Stimulated activated naive CD4-positive, alpha-beta T cell (primary cell): ENCODE results near the gene ATP13A1.

Experiments used
- DNase-seq, 6 experiments: peaks; one replicate each; lab custom pipeline; 2025; lab: John Stamatoyannopoulos, UW

Gene ATP13A1

DNA sequence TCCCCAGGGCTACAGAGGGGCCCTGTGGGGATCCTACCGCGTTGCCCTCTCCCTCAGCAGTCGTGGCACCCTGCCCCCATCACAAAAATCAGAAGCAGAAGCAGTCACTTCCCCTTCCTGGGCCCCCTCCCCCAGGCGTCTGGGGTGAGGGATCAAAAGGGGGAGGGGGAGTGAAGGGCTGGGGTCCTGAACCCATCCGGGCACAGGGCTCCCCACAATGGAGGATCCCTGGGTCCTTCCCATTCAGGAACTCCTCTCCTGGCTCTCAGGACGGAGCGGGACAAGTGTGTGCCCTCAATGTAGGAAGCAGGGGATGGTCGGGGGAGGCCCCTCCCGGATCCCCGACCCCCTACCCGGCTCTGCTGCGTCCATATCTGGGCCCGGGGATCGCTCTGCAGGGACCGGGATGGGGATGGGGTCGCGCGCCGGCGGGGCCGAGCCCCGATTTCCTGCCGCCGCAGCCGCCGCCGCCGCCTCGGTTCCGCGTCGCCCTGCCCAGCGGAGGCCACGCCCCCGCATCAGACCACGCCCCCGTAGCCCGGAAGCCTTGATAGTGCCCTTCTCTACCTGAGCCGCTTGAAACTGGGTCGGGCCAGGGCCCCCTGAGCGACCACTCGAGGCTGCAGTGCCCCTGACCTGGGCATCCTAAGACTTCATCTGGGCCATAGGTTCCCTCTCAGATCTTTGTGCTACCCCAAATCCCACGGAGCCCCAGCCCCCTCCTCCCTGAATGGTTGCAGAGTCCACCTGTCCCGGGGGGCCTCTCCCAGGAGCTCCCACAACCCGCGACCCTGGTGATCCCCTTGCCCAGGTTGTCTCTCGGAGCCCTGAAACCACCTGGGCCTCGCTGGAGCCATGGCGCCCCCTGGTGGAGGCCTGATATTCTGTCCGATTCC is 20.1 kb downstream of the ATP13A1 start, which contains the start of gene GMIP:
TSS of gene GMIP (minus strand) at position 500 of the 896 bp plus-strand sequence. CDS start at position 372, 128 bp downstream.
- peak; percentile 79 to 93 (median 83) for DNase-seq

DNA sequence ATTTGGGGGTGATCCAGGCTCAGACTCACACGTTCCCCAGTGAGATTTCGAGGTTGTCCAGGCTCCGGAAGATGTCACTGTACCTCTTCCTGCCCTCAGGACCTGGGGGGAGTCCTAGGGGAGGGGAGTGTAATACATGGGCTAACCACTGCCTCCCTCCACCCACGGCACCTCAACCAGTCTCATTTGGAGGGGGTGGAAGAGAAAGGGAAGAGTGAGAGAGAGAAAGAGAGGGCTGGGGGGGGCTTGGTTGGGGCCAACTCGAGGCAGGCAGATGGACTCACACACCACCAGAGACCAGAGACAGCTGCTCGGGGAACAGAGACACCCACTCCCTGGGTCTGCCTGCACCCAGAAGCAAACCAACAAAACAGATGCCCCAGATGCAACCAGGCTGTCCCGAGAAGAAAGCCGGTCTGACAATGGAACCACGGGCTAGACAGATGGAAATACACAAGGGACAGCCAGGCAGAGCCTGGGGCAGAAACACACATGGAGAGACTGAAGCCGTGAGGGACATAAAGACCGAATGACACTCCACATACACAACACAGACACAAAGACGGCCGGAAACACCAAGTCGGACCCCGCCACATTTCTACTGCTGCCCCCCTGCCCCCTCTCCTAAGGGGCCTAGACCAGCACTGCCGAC is 20.8 kb downstream of the ATP13A1 start:
- DNase-seq = peak in 2 of 6 experiments; percentile 26 to 54

DNA sequence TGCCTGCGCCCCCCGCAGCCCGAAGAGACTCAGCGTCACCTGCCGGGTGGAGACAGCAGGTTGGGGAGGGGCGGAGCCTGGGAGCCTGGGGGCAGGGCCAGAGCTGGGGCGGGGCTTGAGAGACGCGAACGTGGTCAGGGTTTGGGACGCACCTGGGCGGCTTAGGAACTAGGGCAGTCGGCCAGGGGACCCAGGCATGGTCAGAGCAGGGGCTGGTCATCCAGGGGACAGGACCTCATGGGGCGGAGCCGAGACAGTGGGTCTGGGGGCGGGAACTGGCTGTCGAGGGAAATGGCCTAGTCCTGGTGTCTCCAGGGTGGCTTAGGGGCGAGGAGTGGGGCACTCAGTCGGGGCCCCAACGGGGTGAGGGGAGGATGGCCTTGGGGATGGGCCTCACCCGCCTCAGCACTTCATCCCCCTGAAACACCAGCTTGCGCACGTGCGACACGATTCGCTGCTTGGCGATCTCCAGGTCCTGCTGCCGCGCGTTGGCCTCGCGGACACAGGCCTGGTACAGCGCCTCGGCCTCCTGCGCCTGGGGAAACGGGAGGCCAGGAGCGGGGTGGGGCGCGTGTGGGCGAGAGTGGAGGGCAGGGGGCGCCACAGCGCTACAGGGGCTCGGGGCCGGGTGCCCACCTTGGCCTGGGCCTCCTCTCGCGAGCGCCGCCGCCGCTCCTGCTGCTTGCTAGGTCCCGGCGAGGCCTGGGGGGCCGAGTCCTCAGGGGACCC is 25.8 kb downstream of the ATP13A1 start:
- no peak for DNase-seq

DNA sequence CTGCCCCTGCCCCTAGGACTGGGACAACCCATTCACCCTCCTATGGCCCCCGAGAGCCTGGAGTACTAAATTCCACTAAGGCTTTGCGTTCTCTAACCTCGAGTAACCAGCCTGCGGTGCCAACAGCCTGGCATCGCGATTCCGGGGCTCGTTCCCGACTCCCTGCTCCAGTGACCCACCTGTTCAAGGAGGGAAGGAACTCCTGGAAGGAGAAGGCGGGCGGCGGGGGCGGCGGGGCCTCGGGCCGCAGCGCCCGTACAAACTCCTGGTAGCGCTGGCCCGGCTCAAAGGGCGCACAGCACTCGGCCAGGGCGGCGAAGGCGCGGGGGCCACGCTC is 26.3 kb downstream of the ATP13A1 start:
- DNase-seq = no peak

DNA sequence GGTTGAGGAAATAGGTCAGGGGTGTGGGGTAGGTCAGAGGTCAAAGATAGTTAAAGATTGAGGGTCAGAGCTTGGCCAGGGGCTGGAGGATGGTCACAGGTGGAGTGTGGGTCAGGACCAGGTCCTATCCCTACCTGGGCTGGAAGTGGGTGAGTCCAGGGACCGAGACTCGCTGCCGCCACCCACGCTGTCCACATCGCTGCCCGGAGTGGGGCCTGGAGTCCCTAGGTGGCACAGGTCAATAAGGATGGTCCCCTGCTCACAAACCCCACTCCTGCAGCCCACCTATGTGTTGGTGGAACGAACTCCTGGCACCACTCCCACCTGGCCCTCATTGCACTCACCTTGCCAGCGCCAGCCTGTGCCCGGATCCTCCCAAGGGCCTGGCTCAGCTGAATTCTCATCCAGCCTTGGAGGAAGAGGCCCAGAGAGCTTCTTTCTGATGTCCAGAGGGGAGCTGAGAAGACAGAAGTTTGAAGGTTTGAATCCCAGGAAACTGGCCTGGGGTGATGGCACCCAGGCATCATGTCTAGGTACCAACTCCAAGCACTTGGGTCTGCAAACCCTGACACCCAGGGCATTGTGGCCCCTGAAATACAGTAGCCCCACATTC is 26.8 kb downstream of the ATP13A1 start:
- no peak for DNase-seq

DNA sequence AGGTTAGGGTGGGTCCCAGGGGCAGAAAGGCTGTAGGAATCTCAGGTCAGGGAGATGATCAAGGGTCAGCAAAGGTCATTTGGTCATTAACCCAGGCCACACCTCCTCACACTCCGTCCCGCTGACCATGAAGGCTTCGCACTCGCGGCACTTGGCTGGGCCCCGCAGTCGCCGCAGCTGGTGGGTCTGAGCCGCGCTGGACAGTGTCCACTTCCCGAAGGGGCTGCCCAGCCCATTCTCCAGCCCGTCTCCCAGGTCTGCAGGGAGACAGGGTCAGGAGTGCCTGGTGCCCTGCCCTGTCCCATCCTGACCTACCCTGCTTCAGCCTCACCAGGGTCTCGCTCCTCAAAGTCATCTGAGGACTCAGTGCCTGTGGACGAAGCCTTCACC is 28.2 kb downstream of the ATP13A1 start:
- no peak for DNase-seq

DNA sequence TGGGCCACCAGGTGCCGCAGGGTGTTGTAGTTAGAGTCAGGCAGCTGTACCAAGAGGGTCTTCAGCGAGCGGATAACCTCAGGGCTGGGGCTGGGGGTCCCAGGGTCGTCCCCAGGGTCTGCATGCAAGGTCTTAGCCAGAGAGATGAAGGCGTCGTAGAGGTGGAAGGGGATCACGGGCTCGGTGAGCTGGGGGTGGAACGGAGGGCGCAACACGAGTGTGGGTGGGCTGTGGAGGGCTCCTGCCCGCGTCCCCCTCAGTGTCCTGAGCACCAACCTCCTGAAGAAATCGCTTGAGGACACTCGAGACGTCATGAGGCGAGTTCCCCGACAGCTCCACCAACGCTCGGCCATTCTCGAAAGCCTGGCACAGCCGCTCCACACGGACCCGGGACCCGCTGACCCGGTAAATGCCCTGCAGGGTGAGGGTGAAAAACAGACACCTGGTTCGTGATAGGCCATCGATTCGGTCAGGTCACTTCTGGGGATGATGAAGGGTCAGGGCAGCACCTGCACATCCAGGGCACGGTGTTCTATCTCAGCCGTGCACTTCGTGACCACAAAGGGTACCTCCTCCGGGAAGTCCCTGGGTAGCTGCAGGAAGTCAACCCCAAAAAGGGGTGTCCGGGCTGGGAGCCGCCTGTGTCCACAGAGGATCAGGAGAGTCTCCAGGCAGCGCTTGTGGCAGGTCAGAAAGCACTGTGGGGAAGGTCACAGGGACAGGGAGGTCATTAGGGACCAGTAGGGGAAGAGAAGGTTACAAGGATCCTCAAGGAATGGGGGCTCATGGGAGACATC is 28.8 kb downstream of the ATP13A1 start:
- no peak for DNase-seq

DNA sequence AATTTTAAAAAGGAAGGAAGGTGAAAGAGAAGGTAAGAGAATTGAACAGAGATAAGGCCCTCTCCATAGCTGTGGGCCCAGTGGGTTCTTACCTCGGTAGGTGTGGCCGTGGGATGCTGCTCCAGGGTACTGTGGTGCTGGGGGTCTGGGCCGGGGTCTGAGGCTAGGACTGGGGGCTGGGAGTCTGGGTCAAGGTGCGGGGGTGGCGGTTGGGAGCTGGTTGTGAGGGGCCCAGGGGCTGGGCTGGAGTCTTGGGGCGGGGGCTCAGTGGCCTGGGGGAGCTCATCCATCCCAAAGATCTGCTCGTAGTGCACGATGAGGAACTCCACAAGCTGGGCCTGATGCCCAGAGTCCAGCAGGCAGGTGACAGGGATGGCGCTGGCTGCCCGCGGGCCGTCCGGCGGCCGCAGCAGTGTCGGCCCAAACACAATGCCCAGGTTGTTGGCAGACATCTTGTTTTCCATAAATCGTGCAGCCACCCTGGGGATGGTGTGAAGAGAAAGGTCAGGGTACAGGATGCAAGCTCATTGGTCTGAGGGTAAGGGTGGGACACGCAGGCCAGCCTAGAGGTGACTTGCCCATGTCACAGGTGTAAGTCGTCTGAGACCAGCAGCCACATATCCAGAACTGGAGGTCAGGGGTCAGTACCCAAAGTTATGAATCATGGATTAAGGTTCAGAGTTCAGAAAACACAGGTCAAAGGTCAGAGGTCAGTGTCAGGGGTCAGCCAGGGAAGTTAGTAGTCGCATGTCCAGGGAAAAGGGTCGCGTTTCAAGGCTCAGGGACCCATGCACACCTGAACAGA is 29.6 kb downstream of the ATP13A1 start:
- DNase-seq = no peak

DNA sequence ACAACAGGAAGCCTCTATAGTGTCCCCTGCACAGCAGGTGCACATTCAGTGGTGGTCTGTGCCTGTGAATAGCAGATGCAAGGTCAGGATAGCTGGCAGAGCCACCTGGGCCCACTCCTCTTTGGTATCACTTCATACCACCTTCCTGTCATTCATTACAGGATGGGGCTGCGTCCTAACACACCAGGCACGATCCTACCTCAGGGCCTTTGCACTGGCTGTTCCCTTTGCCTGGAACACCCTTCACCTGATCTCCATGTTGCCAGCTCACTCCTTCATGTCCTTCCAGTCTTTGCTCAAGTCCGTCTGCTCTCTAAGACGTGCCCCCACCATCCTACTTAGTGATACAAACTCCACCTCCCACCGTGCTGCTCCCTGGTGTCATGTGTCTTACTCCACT is 30.8 kb downstream of the ATP13A1 start:
- DNase-seq = no peak

DNA sequence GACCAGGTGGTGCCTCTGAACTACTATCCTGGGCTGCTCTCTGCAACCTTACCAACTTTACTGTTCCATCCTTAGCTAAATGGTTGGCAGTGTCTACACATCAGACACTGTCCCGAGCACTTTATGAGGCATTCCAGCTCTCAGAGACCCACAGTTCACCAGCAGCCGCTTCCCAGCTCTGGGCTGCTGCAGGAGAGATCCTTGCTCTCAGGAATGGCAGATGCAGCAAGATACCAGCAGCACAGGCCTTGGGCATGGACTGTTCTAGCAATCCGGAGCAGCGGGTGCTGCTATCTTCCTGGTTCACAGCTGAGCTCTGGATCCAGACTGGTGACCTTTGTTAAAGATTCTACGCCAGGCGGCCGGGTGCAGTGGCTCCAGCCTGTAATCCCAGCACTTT is 32.1 kb downstream of the ATP13A1 start:
- DNase-seq = no peak

DNA sequence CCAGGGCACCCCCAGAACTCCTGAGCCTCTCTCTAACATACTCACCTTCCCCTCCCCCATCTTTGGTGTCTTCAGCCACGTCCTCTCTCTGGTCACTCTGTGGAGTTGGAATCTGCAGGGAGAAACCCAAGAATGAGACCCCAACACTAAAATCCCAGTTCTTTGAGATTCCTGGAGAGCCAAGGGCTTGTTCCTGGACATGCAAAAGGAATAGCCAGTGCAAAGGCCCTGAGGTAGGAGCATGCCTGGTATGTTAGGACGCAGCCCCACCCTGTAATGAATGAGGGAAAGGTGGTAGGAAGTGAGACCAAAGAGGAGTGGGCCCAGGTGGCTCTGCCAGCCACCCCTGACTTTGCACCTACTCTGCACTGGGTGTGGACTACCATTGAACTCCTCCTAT is 33.0 kb downstream of the ATP13A1 start:
- peak in 2 of 6 experiments; percentile 15 to 26 for DNase-seq

DNA sequence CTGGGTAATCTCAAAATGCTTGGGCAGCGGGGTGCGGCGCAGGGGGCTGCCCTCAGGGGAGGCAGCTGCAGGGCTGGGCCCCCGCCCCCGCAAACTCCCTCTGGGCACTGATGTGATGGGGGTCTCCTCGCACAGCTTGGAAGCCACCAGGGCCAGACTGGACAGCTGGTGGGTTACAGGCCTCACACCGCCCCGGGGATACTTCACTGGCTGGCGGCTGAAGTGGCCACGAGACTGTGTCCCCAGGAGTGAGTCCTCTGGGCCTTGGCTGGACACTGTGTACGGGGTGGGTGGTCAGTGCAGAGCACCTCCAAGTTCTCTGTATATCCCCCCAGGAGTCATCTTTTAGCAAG is 33.4 kb downstream of the ATP13A1 start:
- DNase-seq = no peak

DNA sequence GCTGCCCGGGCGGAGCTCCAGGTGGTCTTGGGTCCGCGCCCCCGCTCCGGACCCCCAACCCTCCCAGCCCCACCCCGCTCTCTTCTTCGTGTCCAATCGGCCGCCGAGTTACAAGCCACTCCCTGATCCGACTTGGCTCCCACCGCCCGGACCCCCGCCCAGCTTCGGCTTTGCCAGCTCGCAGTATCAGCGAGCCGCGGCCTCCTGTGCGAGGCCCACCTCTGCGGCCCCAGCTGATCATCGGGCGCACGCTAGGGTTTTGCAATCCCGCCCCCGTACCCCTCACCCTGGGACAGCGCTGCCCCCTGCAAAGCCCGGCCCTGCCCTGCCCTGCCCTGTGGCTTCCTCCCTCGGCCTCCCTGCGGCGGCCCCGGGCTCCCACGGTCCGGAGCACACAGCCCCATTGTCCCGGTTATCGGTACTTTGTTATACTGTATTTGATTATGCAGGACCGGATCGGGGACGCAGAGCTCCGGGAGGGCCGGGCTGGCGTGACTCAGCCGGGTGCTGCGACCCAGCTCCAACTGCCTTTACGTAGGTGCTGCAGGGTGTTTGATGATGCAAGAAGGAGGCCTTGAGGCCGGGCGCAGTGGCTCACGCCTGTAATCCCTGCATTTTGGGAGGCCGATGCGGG is 34.9 kb downstream of the ATP13A1 start:
- peak in 5 of 6 experiments; percentile 19 to 58 (median 43) for DNase-seq

DNA sequence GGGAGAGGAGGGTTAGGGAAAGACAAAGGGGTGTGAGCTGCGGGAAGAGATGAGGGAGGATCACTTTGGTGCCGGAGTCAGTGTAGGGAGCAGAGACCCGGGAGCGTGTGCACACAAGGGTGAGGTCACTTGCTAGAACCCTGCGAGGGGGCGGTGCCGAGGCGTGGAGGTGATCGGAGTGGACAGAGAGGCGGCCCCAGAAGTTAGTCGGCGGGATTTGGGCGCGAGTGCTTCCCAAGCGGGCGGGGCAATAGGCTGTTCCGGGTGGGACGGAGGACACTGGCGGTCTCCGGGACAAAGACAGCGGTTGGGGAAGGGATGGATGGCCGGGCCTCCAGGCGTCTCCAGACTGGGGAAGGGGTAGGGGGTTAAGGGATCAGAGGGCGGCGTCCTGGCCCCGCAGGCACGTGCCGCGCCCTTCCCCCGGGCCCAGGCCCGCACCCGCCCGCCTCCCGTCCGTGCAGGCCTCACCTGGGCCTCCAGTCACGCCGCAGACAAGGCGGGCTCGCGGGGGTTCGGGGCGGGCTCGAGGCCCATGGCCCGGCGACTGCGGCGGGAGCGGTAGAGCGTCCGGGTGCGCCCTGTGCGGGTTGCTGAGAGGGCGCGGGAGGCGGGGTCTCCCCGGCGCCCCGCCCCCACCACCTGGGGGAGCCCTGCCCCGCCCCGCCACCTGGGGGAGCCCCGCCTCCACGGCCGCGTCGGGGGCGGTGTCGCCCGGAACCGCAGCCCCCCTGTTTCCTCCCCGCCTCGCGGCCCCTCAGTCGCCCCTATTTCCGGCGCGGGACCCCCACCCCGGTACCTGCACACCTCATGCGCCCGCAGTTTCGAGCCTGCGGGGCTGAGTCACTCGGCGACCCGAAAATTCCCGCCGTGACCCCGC is 35.6 kb downstream of the ATP13A1 start, which contains the start of gene LPAR2:
TSS of gene LPAR2 (minus strand) at position 600 of the 880 bp plus-strand sequence. CDS start 945 bp downstream, outside the sequence.
- peak; percentile 70 to 87 (median 76) for DNase-seq

DNA sequence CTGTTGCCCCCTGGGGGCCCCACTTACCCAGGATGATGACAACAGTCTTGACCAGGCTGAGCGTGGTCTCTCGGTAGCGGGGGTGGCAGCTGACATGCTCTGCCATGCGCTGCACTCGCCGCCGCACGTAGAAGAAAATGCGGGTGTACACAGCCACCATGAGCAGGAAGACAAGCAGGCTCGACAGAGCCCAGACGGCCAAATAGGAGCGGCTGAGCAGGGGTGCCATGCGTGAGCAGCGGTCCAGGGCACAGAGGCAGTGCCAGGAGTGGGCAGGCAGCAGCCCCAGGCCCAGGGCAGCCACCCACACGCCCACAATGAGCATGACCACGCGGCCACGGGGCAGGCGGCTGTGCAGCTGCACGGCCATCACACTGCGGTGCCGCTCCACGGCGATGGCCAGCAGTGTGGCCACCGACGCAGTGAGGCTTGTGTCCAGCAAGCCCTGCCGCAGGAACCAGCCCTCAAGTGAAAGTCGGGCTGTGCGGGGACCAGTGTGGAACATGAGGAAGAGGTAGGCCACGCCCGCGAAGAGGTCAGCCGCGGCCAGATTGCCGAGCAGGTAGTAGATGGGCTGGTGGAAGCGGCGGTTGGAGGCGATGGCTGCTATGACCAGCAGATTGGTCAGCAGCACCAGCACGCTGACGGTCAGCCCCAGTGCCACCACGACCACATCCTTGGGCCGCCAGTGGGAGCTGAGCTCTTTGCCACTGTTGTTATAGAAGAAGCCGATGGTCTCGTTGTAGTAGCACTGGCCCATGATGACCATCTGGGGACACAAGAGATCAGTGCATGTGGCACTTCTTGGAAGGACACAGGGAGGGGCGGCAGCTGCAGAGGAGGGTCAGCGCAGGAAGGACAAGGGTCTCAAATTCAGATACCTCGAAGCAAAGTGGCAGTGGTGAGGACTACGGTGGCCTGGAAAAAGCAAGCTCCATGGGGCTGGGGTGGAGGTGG is 36.7 kb downstream of the ATP13A1 start:
- no peak for DNase-seq

DNA sequence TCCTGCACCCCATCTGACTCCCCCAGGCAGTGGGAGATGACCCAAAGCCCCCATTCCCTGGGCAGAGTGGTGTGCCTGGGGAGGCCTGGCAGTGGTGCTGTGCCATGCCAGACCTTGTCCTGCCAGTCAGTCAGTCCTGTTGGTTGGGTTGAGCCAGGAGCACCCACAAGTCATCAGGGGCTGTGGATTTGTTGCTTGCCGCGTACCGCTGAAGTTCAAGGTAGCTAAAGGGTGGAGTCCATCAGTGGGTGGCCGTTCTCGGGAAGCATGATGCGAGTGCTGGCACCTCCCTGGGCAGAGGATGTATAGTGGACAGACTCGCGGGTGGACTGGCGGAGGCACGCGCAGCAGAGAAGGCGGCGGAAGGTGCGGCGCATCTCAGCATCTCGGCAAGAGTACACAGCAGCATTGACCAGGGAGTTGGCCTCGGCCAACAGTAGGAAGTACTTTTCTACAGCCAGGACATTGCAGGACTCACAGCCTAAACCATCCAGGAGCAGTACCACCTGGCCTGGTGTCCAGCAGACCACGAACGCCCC is 39.4 kb downstream of the ATP13A1 start:
- no peak for DNase-seq

DNA sequence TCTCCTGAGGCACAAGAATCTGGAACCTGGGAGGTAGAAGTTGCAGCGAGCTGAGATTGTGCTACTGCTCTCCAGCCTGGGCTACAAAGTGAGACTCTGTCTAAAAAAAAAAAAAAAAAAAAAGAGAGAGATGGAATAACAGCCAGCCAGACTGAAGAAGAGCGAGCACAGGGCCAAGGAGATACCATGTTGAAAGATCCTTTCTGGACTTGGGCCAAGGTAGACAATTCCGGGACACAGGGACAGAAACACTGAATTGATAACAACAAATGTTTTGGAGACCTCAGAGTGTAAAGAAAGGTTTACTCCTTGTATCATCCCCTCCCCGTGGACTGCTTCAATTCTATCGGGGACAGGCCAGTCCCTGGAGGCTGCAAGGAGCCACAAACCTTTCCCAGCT is 40.1 kb downstream of the ATP13A1 start:
- DNase-seq = no peak

DNA sequence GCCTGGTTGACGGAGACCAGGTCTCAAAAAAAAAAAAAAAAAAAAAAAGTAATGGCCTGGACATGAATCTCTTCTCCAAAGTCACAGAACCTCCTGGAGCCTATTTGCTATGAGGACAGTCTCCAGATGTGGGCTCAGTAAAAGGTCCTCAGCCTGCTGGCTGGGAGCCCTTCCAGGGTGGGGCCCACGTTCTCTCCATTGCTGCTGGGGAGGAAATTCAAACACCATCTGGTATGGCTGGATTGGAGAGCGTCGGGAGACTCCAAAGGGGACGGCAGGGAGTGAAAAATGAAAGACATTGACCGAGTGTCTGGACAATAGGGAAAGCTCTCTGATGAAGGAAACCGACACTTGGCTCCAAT is 43.6 kb downstream of the ATP13A1 start:
- DNase-seq = no peak
